HCT116 (cell line): Measurements from ENCODE around the gene FAM43B. TPM values are rescaled to one million over a fixed set of nuclear protein-coding genes. Genes with fewer than 3 reads are reported as not detected.
A peak's percentile ranks its signal among the peaks of the same experiment; 100 is the strongest.

Experiments
- ATAC-seq: fragments of 200-7000 bp; cut with Tn5 transposase; 2 replicates; pipeline ENCODE4 v1.9.1; 2020; ENCODE audit warnings: mild to moderate bottlenecking, moderate library complexity
- BruUV-seq: library from RNA; stranded (reverse); fragments of 400-500 nt; replicated peaks from 2 replicates; lab custom pipeline; 2021; lab: Mats Ljungman, UMichigan
- CTCF ChIA-PET: fragments of 300-600 bp; sonication (Branson Sonifier 250); formaldehyde crosslinking; loops from one replicate; lab custom pipeline; 2021; ENCODE audit warnings: antibody characterized with exemption; lab: Charles Lee
- POLR2A ChIA-PET: fragments of 300-600, 350-600 bp; sonication (Branson Sonifier 250); formaldehyde crosslinking; loops from one replicate; lab custom pipeline; 2021; ENCODE audit warnings: antibody characterized with exemption; lab: Charles Lee
- RAD21 ChIA-PET, 2 experiments: fragments of 300-600 bp; sonication (Branson Sonifier 250); formaldehyde crosslinking; loops; one replicate each; lab custom pipeline; 2023; ENCODE audit warnings: low total read pairs in 2 of 2; ENCODE audit not compliant: uncharacterized antibody in 2 of 2, unreplicated experiment in 2 of 2, low non-redundant PET in 1 of 2; lab: Charles Lee
- DNase-seq: peaks from one replicate; pipeline ENCODE4 v3.0.0-alpha.2; 2010; ENCODE audit warnings: low read depth, low spot score
- H2AFZ ChIP-seq: fragments of 200-600 bp; shearing (Covaris generic), sonication (generic); 2 replicates; pipeline ENCODE4 v1.6.1; 2017; ENCODE audit warnings: low read depth, mixed run types, mixed read lengths, antibody characterized with exemption, low read length; ENCODE audit not compliant: poor library complexity, severe bottlenecking
- H3K27ac ChIP-seq: 2 replicates; pipeline ENCODE4 v1.5.1; 2012; ENCODE audit warnings: low read depth, low read length
- H3K27me3 ChIP-seq: fragments of 200-600 bp; sonication (generic); 2 replicates; pipeline ENCODE4 v1.6.1; 2016; ENCODE audit warnings: mixed run types, low read length, mixed read lengths; ENCODE audit not compliant: insufficient read depth
- H3K36me3 ChIP-seq, 2 experiments: fragments of 200-500 bp in 1 of 2; fragments of 200-600 bp in 1 of 2; sonication (Bioruptor generic) in 1 of 2; sonication (generic) in 1 of 2; 2 replicates each; pipeline versions ENCODE4 v1.5.1 to v1.6.1; 2014 to 2016; ENCODE audit warnings: low read length in 2 of 2, inconsistent platforms in 1 of 2, mixed read lengths in 1 of 2, mixed run types in 1 of 2; ENCODE audit not compliant: insufficient read depth in 2 of 2, control insufficient read depth in 1 of 2
- H3K4me1 ChIP-seq, 2 experiments: fragments of 200-600 bp in 1 of 2; sonication (generic) in 1 of 2; 2 replicates each; pipeline versions ENCODE4 v1.5.1 to v1.6.1; 2012 to 2017; ENCODE audit warnings: low read length in 2 of 2, inconsistent platforms in 1 of 2, mild to moderate bottlenecking in 1 of 2, mixed read lengths in 1 of 2, mixed run types in 1 of 2, moderate library complexity in 1 of 2; ENCODE audit not compliant: insufficient read depth in 2 of 2, control insufficient read depth in 1 of 2
- H3K4me2 ChIP-seq: fragments of 200-600 bp; sonication (generic); 2 replicates; pipeline ENCODE4 v1.6.1; 2017; ENCODE audit warnings: mixed run types, low read length, mixed read lengths
- H3K4me3 ChIP-seq, 2 experiments: fragments of 200-600 bp in 1 of 2; sonication (generic) in 1 of 2; replicated peaks in 1 of 2; 2 replicates each; pipeline ENCODE4 v1.5.1; 2011 to 2016; ENCODE audit warnings: low read length in 2 of 2, control low read depth in 1 of 2, low read depth in 1 of 2, mild to moderate bottlenecking in 1 of 2, mixed read lengths in 1 of 2, mixed run types in 1 of 2
- H3K79me2 ChIP-seq: fragments of 200-600 bp; sonication (generic); 2 replicates; pipeline ENCODE4 v1.6.1; 2017; ENCODE audit warnings: mild to moderate bottlenecking, mixed run types, low read length, moderate library complexity, mixed read lengths; ENCODE audit not compliant: insufficient read depth
- H3K9ac ChIP-seq: fragments of 200-600 bp; sonication (generic); 2 replicates; pipeline ENCODE4 v1.6.1; 2016; ENCODE audit warnings: low read length, mixed read lengths
- H3K9me2 ChIP-seq: fragments of 200-600 bp; sonication (generic), shearing (Covaris generic); 2 replicates; pipeline ENCODE4 v1.6.1; 2017; ENCODE audit warnings: mixed run types, mild to moderate bottlenecking, moderate library complexity; ENCODE audit not compliant: insufficient read depth
- H3K9me3 ChIP-seq, 2 experiments: fragments of 200-500 bp in 1 of 2; fragments of 200-600 bp in 1 of 2; sonication (Bioruptor generic) in 1 of 2; sonication (generic) in 1 of 2; 2 replicates each; pipeline ENCODE4 v1.6.1; 2014 to 2017; ENCODE audit warnings: low read length in 2 of 2, mixed read lengths in 2 of 2, inconsistent platforms in 1 of 2, low read depth in 1 of 2, mild to moderate bottlenecking in 1 of 2, mixed run types in 1 of 2, moderate library complexity in 1 of 2; ENCODE audit not compliant: control insufficient read depth in 1 of 2, insufficient read depth in 1 of 2
- H4K20me1 ChIP-seq: fragments of 200-600 bp; sonication (generic), shearing (Covaris generic); 2 replicates; pipeline ENCODE4 v1.6.1; 2017; ENCODE audit warnings: mixed run types, mild to moderate bottlenecking, moderate library complexity; ENCODE audit not compliant: insufficient read depth
- CBX3 ChIP-seq: IDR thresholded peaks from 2 replicates; pipeline ENCODE4 v1.6.1; 2012; ENCODE audit warnings: low read depth
- CEBPB ChIP-seq: IDR thresholded peaks from 2 replicates; pipeline ENCODE4 v1.6.1; 2012; ENCODE audit warnings: low read depth
- EZH2 ChIP-seq: fragments of 200-600 bp; sonication (generic); IDR thresholded peaks from 2 replicates; pipeline ENCODE4 v1.6.1; 2017; ENCODE audit warnings: antibody characterized with exemption, mixed run types
- FOSL1 ChIP-seq: IDR thresholded peaks from 2 replicates; pipeline ENCODE4 v1.6.1; 2012; ENCODE audit warnings: low read depth
- JUND ChIP-seq: IDR thresholded peaks from 2 replicates; pipeline ENCODE4 v1.6.1; 2012
- MAX ChIP-seq: IDR thresholded peaks from 2 replicates; pipeline ENCODE4 v1.6.1; 2012
- POLR2AphosphoS5 ChIP-seq: IDR thresholded peaks from 2 replicates; pipeline ENCODE4 v1.6.1; 2011; ENCODE audit warnings: mild to moderate bottlenecking, low read depth, low read length, moderate library complexity
- SIN3A ChIP-seq: IDR thresholded peaks from 2 replicates; pipeline ENCODE4 v1.6.1; 2012; ENCODE audit warnings: low read depth
- SP1 ChIP-seq: IDR thresholded peaks from 2 replicates; pipeline ENCODE4 v1.6.1; 2012; ENCODE audit warnings: low read depth
- YY1 ChIP-seq: IDR thresholded peaks from 2 replicates; pipeline ENCODE4 v1.6.1; 2011; ENCODE audit warnings: low read length, low read depth, moderate library complexity, mild to moderate bottlenecking; ENCODE audit not compliant: insufficient replicate concordance; ENCODE audit errors: extremely low read depth
- ZNF274 ChIP-seq: fragments of 200-500 bp; sonication (Bioruptor generic); IDR thresholded peaks from 2 replicates; pipeline ENCODE4 v1.6.1; 2014; ENCODE audit warnings: mild to moderate bottlenecking, low read depth, low read length, inconsistent platforms
- intact Hi-C: fragments of 100-400 bp; cut with micrococcal nuclease; formaldehyde crosslinking; loops from 2 replicates; pipeline ENCODE4 v1.10.0; 2022
- total RNA-seq: library from RNA; stranded (reverse); gene quantifications from one replicate; pipeline ENCODE4 v1.2.1, GENCODE V29; 2021; ENCODE audit not compliant: unreplicated experiment

FAM43B gene
- total RNA-seq, 1 experiment from 2014 or later = not detected

- peak overlapping the region in 1 of 2 experiments; percentile 11; a peak in 1 of 4 replicates for H3K4me3 ChIP-seq
- no peaks in the 10 kb centered on the region for H3K27me3 ChIP-seq
- DNase-seq (no peak), ATAC-seq (peak; percentile 77)
- no peak overlapping the region for H2AFZ ChIP-seq
- H3K9me2 ChIP-seq = no peaks in the 10 kb centered on the region
- H3K79me2 ChIP-seq = no peaks in the 10 kb centered on the region
- no TSS peak for BruUV-seq
- CTCF ChIA-PET = no interaction called here
- H3K4me1 ChIP-seq = peaks cover 17 to 55% of the 10 kb centered on the region in 2 experiments
- no peaks in the 10 kb centered on the region; a peak in 1 of 4 replicates for H3K9me3 ChIP-seq
- no peaks in the 10 kb centered on the region for H4K20me1 ChIP-seq
- H3K9ac ChIP-seq = peak overlapping the region; percentile 21; the same call in 1 of the 2 replicates
- 0 out of 2 replicates have a peak, but pooled peaks have one; percentile 16 for TF ChIP-seq POLR2AphosphoS5
- 0 out of 2 replicates have a peak, but pooled peaks have one; percentile 35 for TF ChIP-seq MAX
- peak; percentile 53 for TF ChIP-seq SP1
- 0 out of 2 replicates have a peak, but pooled peaks have one; percentile 38 for TF ChIP-seq CBX3
- peak; percentile 60 for TF ChIP-seq FOSL1
- peak; percentile 72 for TF ChIP-seq YY1
- TF ChIP-seq ZNF274 = no peak
- TF ChIP-seq CEBPB = peak; percentile 56
- TF ChIP-seq EZH2 = no peak
- TF ChIP-seq JUND = peak; percentile 41; the same call in 1 of the 2 replicates
- TF ChIP-seq SIN3A = no peak
- TF ChIP-seq, all 23 proteins: peak for 8
- ChIA-PET RAD21 (interaction anchor here in 1 of 2 experiments (1.0 kb wide), 1 partner anchor 8 kb away, joined by 4 read pairs; no protein-coding TSS in a partner anchor), POLR2A (no interaction called here)
- Histone ChIP-seq H3K4me2 (peak overlapping the region; percentile 54), H3K27ac (peak overlapping the region; percentile 28; the same call in 1 of the 2 replicates), H3K36me3 (no peaks in the 10 kb centered on the region)
- intact Hi-C loops = no loop called here
These were observed 51.4 kb downstream of the FAM43B start for GRCh38 chr1:20603504-20604464.

Other genes starting within 250 kb of the FAM43B start
- 20.5 TPM for gene CAMK2N1, start 66.4 kb upstream of the FAM43B start, total RNA-seq
- gene MUL1, start 44.4 kb upstream of the FAM43B start, total RNA-seq = 24.7 TPM
- gene CDA, start 36.5 kb downstream of the FAM43B start, total RNA-seq = 28.6 TPM
- gene PINK1, start 80.9 kb downstream of the FAM43B start, total RNA-seq = 29.4 TPM
- gene DDOST, start 108.8 kb downstream of the FAM43B start, total RNA-seq = 387 TPM
- gene KIF17, start 165.4 kb downstream of the FAM43B start, total RNA-seq = 2.4 TPM
- 10.4 TPM for gene SH2D5, start 180.1 kb downstream of the FAM43B start, total RNA-seq
- gene HP1BP3, start 234.7 kb downstream of the FAM43B start, total RNA-seq = 207 TPM